Activated T-cell treated with anti-CD3 and anti-CD28 coated beads, Interleukin-2, amount 50 U/mL, for 72 hours (primary cell): Measurements from ENCODE around the gene RABGAP1L. TPM values are rescaled to one million over a fixed set of nuclear protein-coding genes. Genes with fewer than 3 reads are reported as not detected.
A peak's percentile ranks its signal among the peaks of the same experiment; 100 is the strongest.

ENCODE experiments used
- ATAC-seq, 2 donors: fragments of 150-1000 bp; cut with Tn5 transposase; replicated peaks in 1 of 2; 2 replicates each; pipeline ENCODE4 v1.10.0; 2021; ENCODE audit warnings: moderate library complexity in 2 of 2, mild to moderate bottlenecking in 1 of 2
- DNase-seq, 2 donors: peaks; one replicate each; pipeline ENCODE4 v3.0.0; 2021 to 2022; ENCODE audit warnings: mixed read lengths in 1 of 2
- H3K27ac Mint-ChIP-seq: one replicate; pipeline ENCODE4 v1.8.0; 2022; ENCODE audit warnings: mild to moderate bottlenecking, moderate library complexity, mixed read lengths
- H3K27me3 Mint-ChIP-seq: one replicate; pipeline ENCODE4 v1.8.0; 2022; ENCODE audit warnings: low read depth, mixed read lengths
- H3K36me3 Mint-ChIP-seq, 2 donors: one replicate each; pipeline ENCODE4 v1.8.0; 2022; ENCODE audit warnings: mixed read lengths in 2 of 2, mild to moderate bottlenecking in 1 of 2; ENCODE audit not compliant: insufficient read depth in 2 of 2
- H3K4me1 Mint-ChIP-seq: one replicate; pipeline ENCODE4 v1.8.0; 2022; ENCODE audit warnings: low read depth, mixed read lengths
- H3K4me3 Mint-ChIP-seq, 2 donors: one replicate each; pipeline ENCODE4 v1.8.0; 2022; ENCODE audit warnings: mild to moderate bottlenecking in 2 of 2, mixed read lengths in 2 of 2, moderate library complexity in 2 of 2
- H3K9me3 Mint-ChIP-seq, 2 donors: one replicate each; pipeline ENCODE4 v1.8.0; 2022; ENCODE audit warnings: mixed read lengths in 2 of 2
- total RNA-seq, 2 donors: library from RNA; stranded (reverse); gene quantifications; one replicate each; pipeline ENCODE4 v1.2.3, GENCODE V29; 2022

RABGAP1L gene
- total RNA-seq, 2 donors from 2014 or later = 36.7 to 42.0 TPM

- Mint-ChIP-seq H3K27me3 (no peaks in the 10 kb centered on the region), H3K4me3 (peak overlapping the region; percentile 75 to 88), H3K27ac (peak overlapping the region; percentile 97), H3K36me3 (peaks cover 1 to 2% of the 10 kb centered on the region in 2 donors), H3K9me3 (no peaks in the 10 kb centered on the region), H3K4me1 (peaks cover 85% of the 10 kb centered on the region)
- ATAC-seq (no peak), DNase-seq (no peak)
These were observed 808.8 kb downstream of the RABGAP1L start for GRCh38 chr1:174967845-174968705.

GRCh38 chr1:174968750-174969244, 809.5 kb downstream of the RABGAP1L start:
- H3K9me3 Mint-ChIP-seq = no peaks in the 10 kb centered on the region
- no peaks in the 10 kb centered on the region for H3K27me3 Mint-ChIP-seq
- peak overlapping the region; percentile 75 to 88 for H3K4me3 Mint-ChIP-seq
- DNase-seq (peak; percentile 23 to 35), ATAC-seq (peak; percentile 67 to 73)
- H3K36me3 Mint-ChIP-seq = peaks cover 2 to 3% of the 10 kb centered on the region in 2 donors
- peaks cover 78% of the 10 kb centered on the region for H3K4me1 Mint-ChIP-seq
- H3K27ac Mint-ChIP-seq = peak overlapping the region; percentile 97

- ATAC-seq = peak; percentile 50
- Mint-ChIP-seq H3K4me3 (peak overlapping the region; percentile 22 to 88), H3K36me3 (peaks cover 2 to 3% of the 10 kb centered on the region in 2 donors), H3K27me3 (no peaks in the 10 kb centered on the region), H3K9me3 (no peaks in the 10 kb centered on the region), H3K4me1 (peaks cover 66% of the 10 kb centered on the region), H3K27ac (peak overlapping the region; percentile 97)
- peak; percentile 41 for DNase-seq
These were observed 810.7 kb downstream of the RABGAP1L start for GRCh38 chr1:174969977-174970376.

- Mint-ChIP-seq H3K9me3 (no peaks in the 10 kb centered on the region), H3K36me3 (peaks cover 3% of the 10 kb centered on the region in 2 donors), H3K27me3 (no peaks in the 10 kb centered on the region), H3K27ac (peak overlapping the region; percentile 48), H3K4me3 (peak overlapping the region in 1 of 2 donors; percentile 69), H3K4me1 (peaks cover 61% of the 10 kb centered on the region)
- DNase-seq = no peak
- no peak for ATAC-seq
These were observed 812.1 kb downstream of the RABGAP1L start for GRCh38 chr1:174971466-174971865.

GRCh38 chr1:174971902-174972301, 812.6 kb downstream of the RABGAP1L start:
- ATAC-seq (no peak), DNase-seq (no peak)
- H3K4me1 Mint-ChIP-seq = peaks cover 63% of the 10 kb centered on the region
- no peaks in the 10 kb centered on the region for H3K27me3 Mint-ChIP-seq
- H3K4me3 Mint-ChIP-seq = peak overlapping the region in 1 of 2 donors; percentile 22
- H3K27ac Mint-ChIP-seq = no peak overlapping the region
- H3K9me3 Mint-ChIP-seq = no peaks in the 10 kb centered on the region
- H3K36me3 Mint-ChIP-seq = peaks cover 3% of the 10 kb centered on the region in 2 donors

- Mint-ChIP-seq H3K27me3 (no peaks in the 10 kb centered on the region), H3K27ac (no peak overlapping the region), H3K9me3 (no peaks in the 10 kb centered on the region), H3K4me3 (no peak overlapping the region), H3K4me1 (peaks cover 52% of the 10 kb centered on the region), H3K36me3 (peaks cover 3% of the 10 kb centered on the region in 2 donors)
- no peak for DNase-seq
- ATAC-seq = no peak
These were observed 815.4 kb downstream of the RABGAP1L start for GRCh38 chr1:174974711-174975119.

- Mint-ChIP-seq H3K36me3 (peaks cover 3% of the 10 kb centered on the region in 2 donors), H3K27ac (no peak overlapping the region), H3K27me3 (no peaks in the 10 kb centered on the region), H3K4me1 (peaks cover 49% of the 10 kb centered on the region), H3K4me3 (peak overlapping the region in 1 of 2 donors; percentile 2), H3K9me3 (no peaks in the 10 kb centered on the region)
- ATAC-seq (no peak), DNase-seq (no peak)
These were observed 816.4 kb downstream of the RABGAP1L start for GRCh38 chr1:174975764-174976163.

GRCh38 chr1:174976436-174977108, 817.3 kb downstream of the RABGAP1L start:
- H3K27me3 Mint-ChIP-seq = no peaks in the 10 kb centered on the region
- peaks cover 3 to 5% of the 10 kb centered on the region in 2 donors for H3K36me3 Mint-ChIP-seq
- H3K4me1 Mint-ChIP-seq = peaks cover 45% of the 10 kb centered on the region
- ATAC-seq = peak; percentile 82 to 89
- no peak for DNase-seq
- H3K27ac Mint-ChIP-seq = peak overlapping the region; percentile 43
- no peaks in the 10 kb centered on the region for H3K9me3 Mint-ChIP-seq
- H3K4me3 Mint-ChIP-seq = peak overlapping the region in 1 of 2 donors; percentile 48

GRCh38 chr1:174982971-174983689, 823.8 kb downstream of the RABGAP1L start:
- Mint-ChIP-seq H3K27me3 (no peaks in the 10 kb centered on the region), H3K36me3 (peaks cover 3 to 5% of the 10 kb centered on the region in 2 donors), H3K9me3 (no peaks in the 10 kb centered on the region), H3K27ac (no peak overlapping the region), H3K4me1 (peaks cover 18% of the 10 kb centered on the region), H3K4me3 (no peak overlapping the region)
- DNase-seq (peak; percentile 38 to 61), ATAC-seq (peak; percentile 76 to 87)

GRCh38 chr1:174984952-174985351, 825.6 kb downstream of the RABGAP1L start:
- Mint-ChIP-seq H3K36me3 (peaks cover 3 to 6% of the 10 kb centered on the region in 2 donors), H3K27me3 (no peaks in the 10 kb centered on the region), H3K9me3 (no peaks in the 10 kb centered on the region), H3K27ac (no peak overlapping the region), H3K4me1 (peaks cover 31% of the 10 kb centered on the region), H3K4me3 (no peak overlapping the region)
- DNase-seq (no peak), ATAC-seq (no peak)

GRCh38 chr1:174988539-174988938, 829.2 kb downstream of the RABGAP1L start:
- no peak for ATAC-seq
- no peaks in the 10 kb centered on the region for H3K27me3 Mint-ChIP-seq

GRCh38 chr1:174988986-174989385, 829.7 kb downstream of the RABGAP1L start:
- Mint-ChIP-seq H3K27me3 (no peaks in the 10 kb centered on the region), H3K36me3 (peaks cover 0 to 4% of the 10 kb centered on the region in 2 donors), H3K9me3 (no peaks in the 10 kb centered on the region), H3K4me3 (peak overlapping the region; percentile 42 to 74), H3K27ac (peak overlapping the region; percentile 90), H3K4me1 (peaks cover 16% of the 10 kb centered on the region)
- no peak for DNase-seq
- ATAC-seq = no peak

More at GRCh38 chr1:174988539-174988938, 829.2 kb downstream of the RABGAP1L start:
- Mint-ChIP-seq H3K4me1 (peaks cover 16% of the 10 kb centered on the region), H3K4me3 (peak overlapping the region in 1 of 2 donors; percentile 15), H3K27ac (peak overlapping the region; percentile 49), H3K36me3 (peaks cover 0 to 4% of the 10 kb centered on the region in 2 donors), H3K9me3 (no peaks in the 10 kb centered on the region)
- DNase-seq = no peak
